GM19035 (cell line): ENCODE data around the gene UBL7.

Experiments used
- ATAC-seq: cut with Tn5 transposase; IDR thresholded peaks from one replicate; pipeline ENCODE4 v1.9.1; 2021; ENCODE audit not compliant: unreplicated experiment

UBL7 gene

DNA sequence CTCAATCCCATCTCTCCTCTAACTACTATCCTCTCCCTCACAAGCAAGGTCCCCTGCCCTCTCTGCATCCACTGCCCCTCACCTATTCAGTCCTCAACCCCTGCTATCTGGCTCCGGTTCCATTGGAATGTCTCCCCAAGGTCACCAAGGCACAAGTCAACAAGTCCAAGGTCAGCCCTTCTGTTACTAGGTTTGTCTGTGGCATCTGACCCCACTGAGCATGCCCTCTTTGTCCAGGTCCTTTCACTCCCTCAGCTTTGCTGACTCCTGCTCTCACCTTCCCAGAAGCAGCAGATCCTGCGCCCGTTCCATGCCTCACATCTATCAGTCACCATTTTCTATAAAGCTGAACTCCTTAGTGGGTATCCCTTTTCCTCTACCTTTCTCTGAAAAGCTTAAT is 18.9 kb downstream of the UBL7 start:
- ATAC-seq: no peak

DNA sequence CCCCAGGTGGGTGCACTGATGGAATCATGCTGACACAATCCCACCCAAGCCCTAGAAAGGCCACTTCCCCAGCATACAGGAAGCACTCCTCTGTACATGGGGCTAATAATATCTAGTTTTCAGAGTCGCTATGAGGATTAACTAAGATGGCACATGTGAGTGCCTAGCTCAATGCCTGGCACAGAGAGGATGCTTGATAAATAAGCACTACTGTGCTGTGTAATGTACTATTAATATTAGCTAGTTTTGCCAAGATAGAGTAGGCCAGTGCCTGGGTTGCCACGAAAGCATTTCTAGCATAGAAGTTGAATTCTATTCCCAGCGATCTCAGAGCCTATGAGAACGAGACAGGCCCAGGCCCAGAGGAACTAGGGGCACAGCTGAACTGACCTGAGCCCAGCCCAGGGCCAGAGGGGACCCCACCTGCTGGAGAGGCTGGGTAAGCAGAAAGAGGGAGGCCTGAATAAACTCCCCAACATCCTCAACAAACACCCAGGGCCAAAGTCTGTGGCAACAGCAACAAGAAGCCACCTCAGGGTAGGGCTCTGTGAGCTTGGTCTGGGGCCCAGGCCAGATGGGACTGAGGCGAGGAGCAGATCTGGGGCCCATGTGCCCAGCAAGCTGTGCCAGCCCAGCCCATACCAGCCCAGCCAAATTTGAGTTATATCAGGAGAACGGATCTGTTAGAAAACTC is 19.6 kb downstream of the UBL7 start:
- ATAC-seq: no peak

DNA sequence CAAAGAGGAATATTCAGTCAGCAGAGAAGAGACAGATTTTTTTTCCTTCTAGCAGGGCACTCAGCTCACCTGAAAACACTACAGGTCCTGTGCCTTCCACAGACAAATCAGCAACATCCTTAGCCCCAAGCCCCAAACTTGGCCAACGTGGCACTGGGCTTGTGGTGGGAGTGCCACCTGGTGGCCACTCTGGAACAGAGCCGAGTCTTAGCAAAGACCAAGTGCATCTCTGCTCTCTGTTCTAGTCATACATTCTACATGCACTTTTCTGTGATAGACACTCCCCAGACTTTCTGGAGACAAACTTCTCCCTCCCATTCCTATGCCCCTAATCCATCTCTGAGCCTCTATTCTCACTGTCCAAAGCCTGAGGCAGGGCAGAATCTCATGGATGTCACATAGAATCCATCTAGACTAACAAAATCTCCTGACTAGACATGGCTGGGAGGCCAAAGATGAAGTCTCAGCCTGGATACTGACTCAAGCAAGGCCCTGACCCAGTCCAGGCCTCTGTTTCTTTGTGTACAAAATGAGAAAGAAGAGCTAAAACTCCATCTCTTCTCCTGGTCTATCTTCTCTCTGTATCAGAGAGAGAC is 22.1 kb downstream of the UBL7 start:
- peak; percentile 46 for ATAC-seq

DNA sequence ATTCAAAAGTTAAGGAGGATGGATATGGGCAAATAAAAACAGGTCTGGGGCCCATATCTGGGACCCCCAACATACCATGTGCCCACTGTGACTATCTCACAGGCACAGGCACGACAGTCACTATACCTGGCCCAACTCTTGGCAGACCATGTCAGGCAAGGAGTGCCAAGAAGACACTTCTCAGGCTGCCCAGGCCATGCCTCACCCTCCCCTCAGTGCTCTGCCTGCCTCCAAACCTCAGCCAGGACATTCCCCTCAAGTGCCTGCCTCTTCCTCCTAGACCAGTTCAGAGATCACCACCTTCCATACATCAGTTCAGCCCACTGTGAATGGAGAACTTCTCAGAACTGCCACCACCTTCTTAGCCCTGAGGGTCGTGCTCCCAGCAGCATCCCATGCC is 22.8 kb downstream of the UBL7 start:
- no peak for ATAC-seq

DNA sequence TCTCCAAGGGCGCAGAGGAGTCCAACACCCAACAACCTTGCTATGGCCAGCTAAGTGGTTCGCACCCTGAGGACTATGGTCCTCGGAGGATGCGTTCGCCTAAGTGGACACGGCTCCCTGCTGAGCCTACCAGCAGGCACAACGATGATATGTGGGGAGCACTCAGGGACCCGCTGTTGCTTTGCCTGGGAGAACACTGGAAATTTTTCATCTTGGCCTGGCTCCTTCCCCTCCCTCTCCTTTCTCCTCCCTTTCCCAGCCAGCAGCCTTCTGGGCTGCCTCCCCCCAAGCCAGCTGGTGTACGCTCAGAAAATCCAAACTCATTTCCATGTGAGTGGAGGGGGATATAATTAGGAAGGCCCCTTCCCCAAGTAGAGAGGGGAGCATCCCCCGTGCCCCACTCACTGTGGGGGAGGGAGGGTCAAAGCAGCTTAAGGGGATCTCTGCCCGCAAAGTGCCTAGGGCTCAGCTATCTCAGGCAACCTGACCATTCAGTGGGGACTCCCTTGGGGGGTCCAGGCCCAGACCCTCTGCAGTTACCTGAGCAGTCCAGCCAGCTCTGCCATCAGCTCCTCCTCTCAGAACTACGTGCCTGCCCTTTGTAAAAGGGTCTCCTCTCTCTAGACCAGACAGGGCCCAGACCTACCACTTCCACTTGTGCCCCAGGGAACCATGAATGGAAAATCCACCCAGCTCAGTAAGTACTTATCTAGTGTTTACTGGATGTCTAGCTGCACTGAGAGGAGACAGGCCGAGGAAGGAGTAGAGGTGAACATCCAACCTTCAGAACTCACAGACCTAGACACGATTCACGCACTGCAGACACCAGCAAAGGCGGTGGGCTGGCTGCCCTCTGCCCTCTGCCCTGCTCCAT is 26.5 kb downstream of the UBL7 start:
- no peak for ATAC-seq

DNA sequence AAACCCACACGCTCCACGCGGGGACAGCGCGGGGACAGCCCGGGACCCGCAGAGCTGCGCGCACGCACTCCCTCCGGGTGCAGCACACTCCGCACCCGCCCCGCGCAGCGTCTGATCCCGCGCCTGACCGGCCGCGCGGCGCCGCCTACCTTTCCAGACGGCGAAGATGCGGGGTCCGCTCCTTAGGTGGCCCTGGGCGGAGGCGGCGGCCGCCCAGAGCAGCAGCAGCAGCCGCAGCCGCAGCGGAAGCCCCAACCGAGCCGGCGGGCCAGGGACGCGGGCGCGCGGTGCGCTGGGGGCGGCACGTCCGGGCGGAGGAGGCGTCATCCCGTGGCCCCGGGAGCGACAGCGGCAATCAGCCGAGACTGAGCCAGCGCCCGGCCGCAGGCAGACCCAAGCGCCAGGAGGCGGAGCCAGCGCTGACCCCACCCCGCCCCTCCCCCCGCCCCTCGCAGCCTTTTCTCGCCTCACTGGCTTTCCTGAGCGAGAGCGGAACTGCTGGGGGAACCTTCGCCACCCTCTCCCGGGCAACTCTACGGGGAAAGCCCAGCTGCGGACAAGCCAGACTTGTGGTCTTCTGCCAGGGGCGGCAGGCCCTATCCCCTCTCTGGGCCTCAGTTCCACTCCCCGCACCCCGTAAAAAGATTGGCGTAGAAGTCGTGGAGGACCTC is 27.2 kb downstream of the UBL7 start, which contains the start of gene SEMA7A:
SEMA7A (minus strand) TSS at position 367 of the 671 bp plus-strand sequence; CDS start at position 327, 40 bp downstream.
- peak; percentile 71 for ATAC-seq

DNA sequence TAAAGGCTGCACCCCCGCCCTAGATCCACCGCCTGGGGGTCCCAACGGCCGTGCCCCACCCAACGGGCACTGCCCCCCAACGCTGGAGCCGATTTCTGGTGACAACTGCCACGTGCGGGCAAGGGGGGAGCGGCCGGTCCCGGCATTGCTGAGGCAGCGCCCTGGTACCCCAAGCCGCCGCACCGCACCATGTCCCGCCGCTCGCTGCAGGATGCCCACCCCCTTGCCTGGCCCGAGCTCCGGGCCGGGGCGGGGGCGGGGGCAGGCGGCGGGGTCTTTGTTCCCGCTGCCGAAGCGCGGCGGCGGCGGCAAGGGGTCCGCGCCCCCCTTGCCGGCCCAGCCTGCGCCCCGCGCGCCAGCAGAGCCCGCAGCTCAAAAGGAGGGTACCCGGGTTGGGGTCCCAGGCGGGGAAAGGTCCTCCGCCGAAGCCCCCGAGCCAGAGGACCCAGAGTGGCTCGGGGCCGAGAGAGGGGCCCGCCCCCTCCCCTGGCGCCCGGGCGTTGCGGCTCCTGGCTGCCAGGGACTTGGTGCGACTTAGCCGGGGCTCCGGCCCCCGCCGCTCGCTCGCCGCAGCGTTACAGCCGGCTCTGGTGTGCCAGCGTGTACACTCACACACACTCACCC is 27.9 kb downstream of the UBL7 start:
- peak; percentile 2 for ATAC-seq

DNA sequence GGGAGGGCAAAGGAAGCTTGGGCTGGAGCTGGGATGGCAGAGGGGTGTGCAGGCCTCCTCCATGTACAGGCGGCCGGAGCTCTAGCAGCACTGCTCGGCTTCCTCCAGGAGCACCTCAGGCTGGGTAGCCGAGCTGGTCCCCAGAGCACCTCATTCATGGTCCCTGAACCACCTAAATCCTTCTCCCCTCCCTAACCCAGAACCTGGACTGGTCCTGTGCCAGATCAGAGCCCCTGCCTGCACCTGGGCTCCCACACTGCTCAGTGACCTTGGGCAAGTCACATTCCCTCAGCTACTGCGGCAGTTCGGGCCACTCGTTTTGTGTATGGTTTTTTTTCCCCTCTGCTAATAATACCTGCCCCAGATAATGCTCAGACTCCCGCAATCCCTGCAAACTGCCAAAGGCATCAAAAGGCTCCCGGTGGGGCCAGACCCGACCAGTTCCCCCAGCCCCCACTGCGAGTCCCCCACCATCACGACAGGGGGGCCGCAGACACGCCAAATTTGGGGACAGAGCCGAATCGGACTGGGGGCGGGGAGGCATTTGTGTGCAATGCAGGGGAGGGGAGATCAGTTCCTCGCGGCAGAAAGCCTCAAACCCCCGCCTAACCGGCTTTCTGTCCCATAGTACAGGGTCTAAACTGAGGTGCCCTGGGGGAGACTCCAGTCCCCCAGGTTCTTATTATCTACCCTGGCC is 28.5 kb downstream of the UBL7 start:
- ATAC-seq: no peak

- ATAC-seq: no peak
These were observed 29.3 kb downstream of the UBL7 start for GRCh38 chr15:74431645-74432044.

DNA sequence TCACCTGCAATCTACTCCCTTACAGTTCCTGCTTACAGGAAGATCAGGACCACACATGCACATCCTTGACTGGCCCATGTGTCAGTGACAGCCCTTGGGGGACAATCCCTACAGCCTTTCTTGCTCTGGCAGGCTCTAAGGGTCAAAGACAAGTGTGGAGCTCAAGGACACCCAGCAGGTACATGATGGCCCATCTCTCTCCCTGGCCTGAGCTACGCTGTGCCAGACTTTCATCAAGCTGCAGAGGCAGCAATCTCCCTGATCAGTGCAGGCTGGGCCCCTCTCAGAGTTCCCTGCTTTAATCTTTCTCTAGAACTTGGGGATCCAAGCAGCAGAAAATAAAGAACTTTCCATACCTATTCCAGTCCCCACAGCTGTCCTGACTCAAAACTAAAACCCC is 29.8 kb downstream of the UBL7 start:
- ATAC-seq: no peak

DNA sequence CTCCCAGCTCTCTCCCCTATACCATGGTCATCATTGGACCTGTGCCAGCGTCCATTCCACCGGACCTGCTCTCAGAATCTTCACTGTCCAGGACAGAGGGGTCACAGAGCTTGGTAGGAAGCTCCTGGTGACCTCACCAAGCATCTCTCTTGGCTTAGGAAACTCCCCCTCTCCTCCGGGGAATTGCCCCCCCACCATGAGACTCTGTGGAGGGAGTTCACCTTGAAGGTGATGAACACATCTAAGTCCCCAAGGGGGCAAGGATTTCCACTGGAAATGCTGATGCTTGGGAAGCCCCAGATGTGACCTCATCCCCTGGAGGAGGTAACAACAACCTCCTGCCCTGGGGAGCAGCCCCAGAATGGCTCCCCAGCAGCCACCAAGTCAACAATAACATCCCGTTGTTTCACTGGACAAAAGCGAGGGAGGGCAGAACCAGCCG is 30.4 kb downstream of the UBL7 start:
- no peak for ATAC-seq

DNA sequence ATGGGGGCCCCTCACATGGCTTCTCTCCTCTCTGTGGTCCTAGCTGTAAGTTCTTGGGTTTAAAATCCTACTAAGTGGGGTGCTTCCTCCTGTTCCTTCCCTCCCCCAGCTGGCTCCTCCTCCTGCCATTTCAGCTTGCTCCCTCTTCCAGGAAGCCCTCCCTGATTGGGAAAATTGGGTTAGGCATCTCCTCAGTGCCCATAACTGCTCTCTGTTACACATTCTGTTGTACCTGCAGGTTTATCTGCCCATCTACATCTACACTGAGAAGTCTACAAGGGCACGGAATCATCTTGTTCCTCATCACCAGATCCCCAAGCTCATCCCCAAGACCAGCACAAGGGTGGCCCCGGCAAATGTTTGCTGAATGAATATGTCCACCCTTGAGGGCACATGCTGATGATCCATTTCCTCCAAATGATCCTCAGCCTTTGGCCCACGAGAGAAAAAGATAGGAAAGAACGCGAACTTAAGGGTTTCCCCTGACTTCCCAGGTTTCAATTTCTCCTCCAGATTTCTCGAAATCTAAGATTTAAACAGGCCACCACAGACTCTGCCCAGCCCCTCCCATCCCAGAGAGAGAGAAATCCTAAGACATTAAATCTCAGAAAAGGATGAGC is 31.1 kb downstream of the UBL7 start:
- no peak for ATAC-seq

DNA sequence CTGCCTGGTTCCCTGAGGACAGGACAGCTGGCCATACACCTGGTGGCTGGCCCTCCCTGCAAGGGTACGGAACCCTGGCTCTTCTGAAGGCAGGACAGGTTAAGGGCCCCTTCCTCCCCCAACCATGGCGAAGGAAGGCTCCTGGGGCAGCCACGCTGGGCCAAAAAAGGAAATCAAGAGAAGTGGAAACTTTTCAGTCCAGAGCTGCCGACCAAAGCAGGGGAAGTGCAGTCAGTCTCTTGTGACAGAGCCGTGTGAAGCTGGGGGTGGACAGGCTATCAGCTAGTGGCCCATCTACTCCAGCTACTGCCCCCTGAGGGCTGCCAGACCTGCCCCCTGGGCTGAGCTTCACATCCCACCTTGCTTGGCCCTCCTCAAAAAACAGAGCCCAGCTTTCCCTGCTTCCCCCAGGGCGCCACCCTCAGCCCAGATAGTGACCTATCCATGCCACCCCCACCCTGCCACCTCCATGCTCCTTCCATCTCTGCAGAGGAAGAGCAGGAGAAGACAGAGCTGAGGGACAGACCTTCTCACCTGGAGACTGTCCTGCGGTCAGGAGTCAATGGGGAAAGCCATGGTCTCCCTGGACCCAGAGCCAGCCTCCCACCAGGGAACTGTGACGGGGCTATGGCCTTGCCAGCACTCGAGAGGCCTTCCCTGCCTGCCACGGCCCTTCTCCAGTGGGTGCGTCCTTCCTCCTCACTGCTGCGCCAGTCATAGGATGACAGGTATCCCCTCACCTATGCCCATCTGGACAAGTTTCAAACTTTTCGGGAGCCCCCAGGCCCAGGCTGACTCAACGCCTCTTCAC is 31.8 kb downstream of the UBL7 start:
- ATAC-seq: no peak

DNA sequence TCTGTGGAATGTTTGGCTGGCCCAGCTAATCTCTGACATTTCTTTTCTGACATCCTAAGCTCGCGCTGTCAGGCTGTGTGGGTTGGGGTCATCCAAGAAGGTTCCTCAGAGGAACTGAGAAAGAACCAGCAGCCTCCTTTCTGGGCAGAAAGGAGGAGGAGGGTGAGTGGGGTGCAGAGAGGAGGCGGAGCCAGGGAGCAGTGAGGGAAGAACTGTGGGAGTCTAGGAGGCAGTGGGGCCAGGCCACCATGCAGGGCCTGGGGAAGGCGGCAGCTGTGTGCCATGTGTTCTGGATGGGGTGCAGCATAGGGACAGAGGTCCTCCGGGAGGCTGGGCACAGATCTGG is 32.5 kb downstream of the UBL7 start:
- no peak for ATAC-seq

- ATAC-seq: no peak
These were observed 33.1 kb downstream of the UBL7 start for GRCh38 chr15:74427607-74428441.

DNA sequence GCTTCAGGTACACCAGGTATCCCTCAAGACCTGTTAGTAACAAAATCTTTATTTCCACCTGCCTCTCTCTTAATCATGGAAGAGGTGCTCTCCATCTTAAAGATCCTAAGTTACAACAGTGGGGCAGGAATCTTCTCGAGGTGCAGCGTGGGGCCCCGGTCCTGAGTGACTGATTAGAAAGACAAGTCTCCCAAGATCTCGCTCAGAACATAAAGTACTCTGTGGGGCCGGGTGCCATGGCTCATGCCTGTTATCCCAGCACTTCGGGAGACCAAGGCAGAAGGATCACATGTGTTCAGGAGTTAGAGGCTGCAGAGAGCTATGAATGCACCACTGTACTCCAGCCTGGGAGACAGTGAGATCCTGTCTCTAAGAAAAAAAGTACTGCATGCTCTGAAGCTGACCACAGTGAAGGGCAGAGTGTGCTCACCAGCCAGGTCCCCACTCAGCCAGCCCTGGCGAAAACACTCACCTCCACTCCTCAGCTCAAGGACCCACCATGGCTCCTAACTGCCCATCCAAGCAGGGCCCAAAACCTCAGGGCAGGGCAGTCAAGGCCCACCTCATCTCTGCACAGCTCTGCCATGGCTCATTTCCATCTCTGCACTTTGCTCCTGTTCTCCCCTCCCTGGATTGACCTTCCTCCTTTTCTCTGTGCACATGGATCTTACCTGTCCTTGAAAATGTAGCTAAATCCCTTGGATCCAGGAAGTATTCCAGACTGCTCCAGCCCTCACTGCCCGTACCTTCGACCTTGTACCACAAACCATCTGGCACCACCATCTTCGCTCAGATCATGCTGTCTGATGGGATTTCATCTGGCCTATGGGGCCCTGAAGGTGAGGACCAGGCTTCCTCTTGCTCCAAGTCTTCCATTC is 34.3 kb downstream of the UBL7 start:
- no peak for ATAC-seq

GRCh38 chr15:74425630-74426029 is 35.3 kb downstream of the UBL7 start:
- ATAC-seq: no peak
